K562 (cell line): ENCODE results near the gene GOLGA2. TPM values are rescaled to one million over a fixed set of nuclear protein-coding genes. Genes with fewer than 3 reads are reported as not detected.

Experiments used
- CAMTA2 ChIP-seq: fragments of 250-450 bp; sonication (Bioruptor Pico); conservative IDR thresholded peaks from 2 replicates; pipeline ENCODE4 v1.5.1; 2022
- CBFA2T2 ChIP-seq: fragments of 450-650 bp; conservative IDR thresholded peaks from 2 replicates; pipeline ENCODE4 v1.6.1; 2017; ENCODE audit warnings: mild to moderate bottlenecking
- ETS2 ChIP-seq: IDR thresholded peaks from 2 replicates; pipeline ENCODE4 v1.6.1; 2016; ENCODE audit warnings: borderline replicate concordance, missing genetic modification characterization, mild to moderate bottlenecking, moderate library complexity, missing compliant biosample characterization; ENCODE audit not compliant: poor library complexity, severe bottlenecking
- FOXP1 ChIP-seq: sonication (generic); formaldehyde crosslinking; IDR thresholded peaks from 2 replicates; pipeline ENCODE4 v1.8.0; 2022; ENCODE audit warnings: mild to moderate bottlenecking, missing genetic modification reagents
- ID3 ChIP-seq, 2 experiments: fragments of 250-450 bp in 1 of 2; fragments of 450-650 bp in 1 of 2; sonication (Bioruptor Pico) in 1 of 2; IDR thresholded peaks; 2 replicates each; pipeline versions ENCODE4 v1.6.1 to v1.8.0; 2016 to 2021; ENCODE audit warnings: mild to moderate bottlenecking in 2 of 2, moderate library complexity in 2 of 2, missing compliant biosample characterization in 1 of 2, missing genetic modification characterization in 1 of 2
- JUND ChIP-seq, 2 experiments: IDR thresholded peaks; 2 replicates in 1 of 2; 3 replicates in 1 of 2; pipeline ENCODE4 v1.6.1; 2011; ENCODE audit warnings: borderline replicate concordance in 2 of 2, low read depth in 2 of 2, low read length in 2 of 2, improper control_type of control experiment in 1 of 2, missing biosample characterization in 1 of 2, missing genetic modification characterization in 1 of 2, missing genetic modification reagents in 1 of 2
- NR3C1 ChIP-seq: sonication (generic); formaldehyde crosslinking; IDR thresholded peaks from 2 replicates; pipeline ENCODE4 v1.8.1; 2022; ENCODE audit warnings: missing genetic modification reagents
- POLR2B ChIP-seq: fragments of 450-650 bp; IDR thresholded peaks from 2 replicates; pipeline ENCODE4 v1.6.1; 2018; ENCODE audit warnings: low read depth; ENCODE audit not compliant: partially characterized antibody
- PTBP1 ChIP-seq: fragments of 200-400 bp; formaldehyde crosslinking; IDR thresholded peaks from 2 replicates; pipeline ENCODE4 v1.6.1; 2017; ENCODE audit warnings: low read depth, low read length
- SMAD2 ChIP-seq: fragments of 150-350 bp; IDR thresholded peaks from 2 replicates; pipeline ENCODE4 v1.6.1; 2014; ENCODE audit warnings: low read depth, mild to moderate bottlenecking, low read length
- TCF7L2 ChIP-seq: fragments of 150-350 bp; IDR thresholded peaks from 2 replicates; pipeline ENCODE4 v1.6.1; 2016; ENCODE audit warnings: low read depth, mild to moderate bottlenecking, low read length, moderate library complexity
- USF2 ChIP-seq: sonication (generic); formaldehyde crosslinking; IDR thresholded peaks from 2 replicates; pipeline ENCODE4 v1.5.0; 2020; ENCODE audit warnings: missing genetic modification reagents
- XRCC4 ChIP-seq: IDR thresholded peaks from one replicate; pipeline ENCODE4 v1.6.1; 2011; ENCODE audit not compliant: insufficient read depth, insufficient read length; ENCODE audit errors: extremely low read depth
- ZNF24 ChIP-seq: fragments of 450-650 bp; IDR thresholded peaks from 2 replicates; pipeline ENCODE4 v1.6.1; 2016
- ZNF644 ChIP-seq: fragments of 200-800 bp; sonication (Bioruptor generic); IDR thresholded peaks from 2 replicates; pipeline ENCODE4 v1.6.1; 2016; ENCODE audit warnings: low read depth, missing genetic modification characterization, missing compliant biosample characterization
- polyA plus RNA-seq, 8 experiments: library from polyadenylated mRNA; depleted of rRNA in 4 of 8; stranded (reverse) in 5 of 8; unstranded in 3 of 8; fragments of >200 nt; fragmentation: Nextera tagmentation in 2 of 8; fragmentation: Illumina TruSeq in 1 of 8; extraction: Ambion mirVana in 2 of 8; extraction: Trizol in 1 of 8; gene quantifications; 2 replicates each; pipeline versions ENCODE4 v1.2.1 to v1.2.3, GENCODE V29; 2011 to 2014; ENCODE audit warnings: inconsistent platforms in 1 of 8, missing spikeins in 1 of 8
- total RNA-seq, 7 experiments: library from RNA; depleted of rRNA in 6 of 7; stranded (reverse); fragments of >200 nt in 6 of 7; fragmentation: Illumina TruSeq in 2 of 7; extraction: Trizol in 2 of 7; gene quantifications; 2 replicates each; pipeline versions ENCODE4 v1.2.1 to v1.2.3, GENCODE V29; 2011 to 2021; ENCODE audit warnings: low replicate concordance in 1 of 7
- TF ChIP-seq, protein P1 (sequence below): fragments of 450-650 bp; IDR thresholded peaks from 2 replicates; pipeline ENCODE4 v1.6.1; 2017; ENCODE audit warnings: mild to moderate bottlenecking, moderate library complexity
- TF ChIP-seq, protein P2 (sequence below): fragments of 450-650 bp; formaldehyde crosslinking; IDR thresholded peaks from 2 replicates; pipeline ENCODE4 v1.4.0; 2022; ENCODE audit warnings: mild to moderate bottlenecking, moderate library complexity
- TF ChIP-seq, protein P3 (sequence below): fragments of 250-450 bp; sonication (Bioruptor Pico); IDR thresholded peaks from 2 replicates; pipeline ENCODE4 v1.8.0; 2022; ENCODE audit warnings: inconsistent platforms

GOLGA2 gene
- total and polyA plus RNA-seq, 9 of the 15 experiments (the other 6 are each of a cell fraction or from before 2014, with no cell fraction given): 15.7 to 138 (median 76.0) TPM

DNA sequence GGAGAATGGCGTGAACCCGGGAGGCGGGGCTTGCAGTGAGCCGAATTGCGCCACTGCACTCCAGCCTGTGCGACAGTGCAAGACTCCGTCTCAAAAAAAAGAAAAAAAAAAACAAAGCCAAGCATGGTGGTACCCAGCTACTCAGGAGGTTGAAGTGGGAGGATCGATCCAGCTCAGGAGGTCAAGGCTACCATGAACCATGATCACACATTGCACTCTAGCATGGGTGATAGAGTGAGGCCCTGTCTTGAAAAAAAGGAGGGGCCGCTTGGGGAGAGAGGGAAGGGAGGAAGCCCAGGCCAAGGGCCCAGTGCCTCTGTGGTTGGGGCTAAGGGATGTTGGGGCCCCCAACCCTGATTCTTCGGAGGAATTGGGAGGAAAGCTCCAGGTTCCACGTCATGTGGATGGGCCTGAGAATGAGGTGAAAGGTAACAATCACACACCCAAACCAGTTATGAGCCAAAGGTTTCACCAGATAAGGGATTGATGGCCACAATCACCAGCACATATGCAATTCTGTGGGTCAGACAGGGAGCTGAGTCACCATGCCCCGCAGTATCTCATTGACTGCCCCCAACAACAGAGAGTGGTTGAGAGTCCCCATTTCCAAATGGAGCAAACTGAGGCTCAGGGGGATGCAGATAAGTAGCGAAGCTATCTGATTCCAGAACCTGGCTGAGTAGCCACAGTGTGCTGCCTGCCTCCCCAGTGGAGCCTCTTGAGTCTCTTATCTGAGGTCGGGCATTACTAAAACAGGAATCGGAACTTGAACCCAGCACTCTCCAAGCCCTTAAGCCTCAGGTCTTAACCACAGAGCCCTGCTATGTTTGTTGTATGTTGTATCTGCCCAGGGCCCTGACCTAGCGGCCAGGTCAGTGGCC, 20.8 kb upstream of the GOLGA2 start (continued):
- TF ChIP-seq, protein P1, sequence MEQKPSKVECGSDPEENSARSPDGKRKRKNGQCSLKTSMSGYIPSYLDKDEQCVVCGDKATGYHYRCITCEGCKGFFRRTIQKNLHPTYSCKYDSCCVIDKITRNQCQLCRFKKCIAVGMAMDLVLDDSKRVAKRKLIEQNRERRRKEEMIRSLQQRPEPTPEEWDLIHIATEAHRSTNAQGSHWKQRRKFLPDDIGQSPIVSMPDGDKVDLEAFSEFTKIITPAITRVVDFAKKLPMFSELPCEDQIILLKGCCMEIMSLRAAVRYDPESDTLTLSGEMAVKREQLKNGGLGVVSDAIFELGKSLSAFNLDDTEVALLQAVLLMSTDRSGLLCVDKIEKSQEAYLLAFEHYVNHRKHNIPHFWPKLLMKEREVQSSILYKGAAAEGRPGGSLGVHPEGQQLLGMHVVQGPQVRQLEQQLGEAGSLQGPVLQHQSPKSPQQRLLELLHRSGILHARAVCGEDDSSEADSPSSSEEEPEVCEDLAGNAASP: no peak
- TF ChIP-seq ETS2 (tag) (no peak), JUND (IDR thresholded peaks at IDR 0.05; ENCODE audit: borderline replicate concordance, low read depth, low read length) (peak; percentile 93), JUND (tag; IDR thresholded peaks at IDR 0.05; ENCODE audit: borderline replicate concordance, low read depth, low read length) (peak; percentile 91; the same call in 1 of the 3 replicates), SMAD2 (no peak), XRCC4 (no peak), ZNF644 (tag) (no peak), POLR2B (no peak), USF2 (CRISPR knock-in tag) (no peak), NR3C1 (CRISPR knock-in tag) (no peak), FOXP1 (CRISPR knock-in tag) (no peak), CBFA2T2 (no peak), ZNF24 (no peak), PTBP1 (peak; percentile 82), TCF7L2 (no peak), ID3 (CRISPR knock-in tag; IDR thresholded peaks at IDR 0.05) (no peak), ID3 (tag; IDR thresholded peaks at IDR 0.05) (peak; percentile 96; the same call in 1 of the 2 replicates), CAMTA2 (CRISPR knock-in tag) (no peak)
- TF ChIP-seq, protein P2, sequence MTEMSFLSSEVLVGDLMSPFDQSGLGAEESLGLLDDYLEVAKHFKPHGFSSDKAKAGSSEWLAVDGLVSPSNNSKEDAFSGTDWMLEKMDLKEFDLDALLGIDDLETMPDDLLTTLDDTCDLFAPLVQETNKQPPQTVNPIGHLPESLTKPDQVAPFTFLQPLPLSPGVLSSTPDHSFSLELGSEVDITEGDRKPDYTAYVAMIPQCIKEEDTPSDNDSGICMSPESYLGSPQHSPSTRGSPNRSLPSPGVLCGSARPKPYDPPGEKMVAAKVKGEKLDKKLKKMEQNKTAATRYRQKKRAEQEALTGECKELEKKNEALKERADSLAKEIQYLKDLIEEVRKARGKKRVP (CRISPR knock-in tag): no peak
- TF ChIP-seq, protein P3, sequence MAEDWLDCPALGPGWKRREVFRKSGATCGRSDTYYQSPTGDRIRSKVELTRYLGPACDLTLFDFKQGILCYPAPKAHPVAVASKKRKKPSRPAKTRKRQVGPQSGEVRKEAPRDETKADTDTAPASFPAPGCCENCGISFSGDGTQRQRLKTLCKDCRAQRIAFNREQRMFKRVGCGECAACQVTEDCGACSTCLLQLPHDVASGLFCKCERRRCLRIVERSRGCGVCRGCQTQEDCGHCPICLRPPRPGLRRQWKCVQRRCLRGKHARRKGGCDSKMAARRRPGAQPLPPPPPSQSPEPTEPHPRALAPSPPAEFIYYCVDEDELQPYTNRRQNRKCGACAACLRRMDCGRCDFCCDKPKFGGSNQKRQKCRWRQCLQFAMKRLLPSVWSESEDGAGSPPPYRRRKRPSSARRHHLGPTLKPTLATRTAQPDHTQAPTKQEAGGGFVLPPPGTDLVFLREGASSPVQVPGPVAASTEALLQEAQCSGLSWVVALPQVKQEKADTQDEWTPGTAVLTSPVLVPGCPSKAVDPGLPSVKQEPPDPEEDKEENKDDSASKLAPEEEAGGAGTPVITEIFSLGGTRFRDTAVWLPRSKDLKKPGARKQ (CRISPR knock-in tag): 0 out of 2 replicates have a peak, but pooled peaks have one; percentile 8
